K562 (cell line): ENCODE data around the gene COL4A4. TPM values are rescaled to one million over a fixed set of nuclear protein-coding genes. Genes with fewer than 3 reads are reported as not detected.

Experiments used
- ELF4 ChIP-seq: fragments of 450-650 bp; formaldehyde crosslinking; IDR thresholded peaks from 2 replicates; pipeline ENCODE4 v1.4.0; 2022; ENCODE audit warnings: missing genetic modification characterization
- LCOR ChIP-seq: sonication (generic); formaldehyde crosslinking; IDR thresholded peaks from 2 replicates; pipeline ENCODE4 v1.8.0; 2022; ENCODE audit warnings: mild to moderate bottlenecking, missing genetic modification reagents
- MTF1 ChIP-seq: fragments of 250-450 bp; sonication (Bioruptor Pico); IDR thresholded peaks from 2 replicates; pipeline ENCODE4 v1.9.0; 2021; ENCODE audit warnings: moderate library complexity, mild to moderate bottlenecking, inconsistent platforms, borderline replicate concordance
- NR3C1 ChIP-seq: sonication (generic); formaldehyde crosslinking; IDR thresholded peaks from 2 replicates; pipeline ENCODE4 v1.8.1; 2022; ENCODE audit warnings: missing genetic modification reagents
- RBM25 ChIP-seq: fragments of 200-400 bp; formaldehyde crosslinking; IDR thresholded peaks from 2 replicates; pipeline ENCODE4 v1.6.1; 2018; ENCODE audit warnings: low read length, low read depth, moderate library complexity; ENCODE audit not compliant: severe bottlenecking
- SAFB ChIP-seq: fragments of 200-400 bp; formaldehyde crosslinking; IDR thresholded peaks from 2 replicates; pipeline ENCODE4 v1.6.1; 2017; ENCODE audit warnings: low read depth, low read length, borderline replicate concordance
- SETDB1 ChIP-seq: IDR thresholded peaks from one replicate; pipeline ENCODE4 v1.6.1; 2012; ENCODE audit warnings: low read length, control low read depth, inconsistent platforms
- SMAD2 ChIP-seq: fragments of 150-350 bp; IDR thresholded peaks from 2 replicates; pipeline ENCODE4 v1.6.1; 2014; ENCODE audit warnings: low read depth, mild to moderate bottlenecking, low read length
- TEAD2 ChIP-seq: fragments of 450-650 bp; IDR thresholded peaks from 2 replicates; pipeline ENCODE4 v1.6.1; 2016; ENCODE audit warnings: missing genetic modification characterization, control low read depth, missing compliant biosample characterization
- THRB ChIP-seq: fragments of 450-650 bp; formaldehyde crosslinking; conservative IDR thresholded peaks from 2 replicates; pipeline ENCODE4 v1.4.0; 2022; ENCODE audit warnings: mild to moderate bottlenecking, missing genetic modification characterization
- ZBTB43 ChIP-seq: sonication (generic); formaldehyde crosslinking; IDR thresholded peaks from 2 replicates; pipeline ENCODE4 v1.8.0; 2023; ENCODE audit warnings: mild to moderate bottlenecking, missing genetic modification reagents
- ZFX ChIP-seq: sonication (generic); formaldehyde crosslinking; IDR thresholded peaks from 2 replicates; pipeline ENCODE4 v1.8.0; 2022; ENCODE audit warnings: mild to moderate bottlenecking, missing genetic modification reagents, moderate library complexity
- ZNF274 ChIP-seq: IDR thresholded peaks from 2 replicates; pipeline ENCODE4 v1.6.1; 2011; ENCODE audit warnings: low read depth, mild to moderate bottlenecking, low read length, moderate library complexity, borderline replicate concordance
- ZNF778 ChIP-seq: fragments of 450-650 bp; formaldehyde crosslinking; IDR thresholded peaks from 2 replicates; pipeline ENCODE4 v1.4.0; 2020; ENCODE audit warnings: mild to moderate bottlenecking, moderate library complexity
- polyA plus RNA-seq, 8 experiments: library from polyadenylated mRNA; depleted of rRNA in 4 of 8; stranded (reverse) in 5 of 8; unstranded in 3 of 8; fragments of >200 nt; fragmentation: Nextera tagmentation in 2 of 8; fragmentation: Illumina TruSeq in 1 of 8; extraction: Ambion mirVana in 2 of 8; extraction: Trizol in 1 of 8; gene quantifications; 2 replicates each; pipeline versions ENCODE4 v1.2.1 to v1.2.3, GENCODE V29; 2011 to 2014; ENCODE audit warnings: inconsistent platforms in 1 of 8, missing spikeins in 1 of 8
- total RNA-seq, 7 experiments: library from RNA; depleted of rRNA in 6 of 7; stranded (reverse); fragments of >200 nt in 6 of 7; fragmentation: Illumina TruSeq in 2 of 7; extraction: Trizol in 2 of 7; gene quantifications; 2 replicates each; pipeline versions ENCODE4 v1.2.1 to v1.2.3, GENCODE V29; 2011 to 2021; ENCODE audit warnings: low replicate concordance in 1 of 7
- TF ChIP-seq, protein P1 (sequence below): sonication (generic); formaldehyde crosslinking; IDR thresholded peaks from 2 replicates; pipeline ENCODE4 v1.8.1; 2023; ENCODE audit warnings: mild to moderate bottlenecking, missing genetic modification reagents
- TF ChIP-seq, protein P2 (sequence below), 2 experiments: IDR thresholded peaks; 2 replicates each; pipeline ENCODE4 v1.6.1; 2011; ENCODE audit warnings: borderline replicate concordance in 1 of 2, control low read depth in 1 of 2, low read depth in 1 of 2, low read length in 1 of 2, mild to moderate bottlenecking in 1 of 2, mixed read lengths in 1 of 2, moderate library complexity in 1 of 2; ENCODE audit not compliant: insufficient read depth in 1 of 2, insufficient read length in 1 of 2, poor library complexity in 1 of 2, severe bottlenecking in 1 of 2; ENCODE audit errors: extremely low read depth in 1 of 2
- TF ChIP-seq, protein P3 (sequence below): sonication (generic); formaldehyde crosslinking; IDR thresholded peaks from 2 replicates; pipeline ENCODE4 v1.8.0; 2023; ENCODE audit warnings: mild to moderate bottlenecking, missing genetic modification reagents

The COL4A4 gene
- total and polyA plus RNA-seq, 9 of the 15 experiments (the other 6 are each of a cell fraction or from before 2014, with no cell fraction given): under 0.01 to 0.01 TPM; not detected in 7

- no peak for TF ChIP-seq ZBTB43 (CRISPR knock-in tag)
- TF ChIP-seq THRB: no peak
- no peak for TF ChIP-seq ZNF274
- no peak for TF ChIP-seq SMAD2
- TF ChIP-seq SAFB: no peak
- TF ChIP-seq, protein P1, sequence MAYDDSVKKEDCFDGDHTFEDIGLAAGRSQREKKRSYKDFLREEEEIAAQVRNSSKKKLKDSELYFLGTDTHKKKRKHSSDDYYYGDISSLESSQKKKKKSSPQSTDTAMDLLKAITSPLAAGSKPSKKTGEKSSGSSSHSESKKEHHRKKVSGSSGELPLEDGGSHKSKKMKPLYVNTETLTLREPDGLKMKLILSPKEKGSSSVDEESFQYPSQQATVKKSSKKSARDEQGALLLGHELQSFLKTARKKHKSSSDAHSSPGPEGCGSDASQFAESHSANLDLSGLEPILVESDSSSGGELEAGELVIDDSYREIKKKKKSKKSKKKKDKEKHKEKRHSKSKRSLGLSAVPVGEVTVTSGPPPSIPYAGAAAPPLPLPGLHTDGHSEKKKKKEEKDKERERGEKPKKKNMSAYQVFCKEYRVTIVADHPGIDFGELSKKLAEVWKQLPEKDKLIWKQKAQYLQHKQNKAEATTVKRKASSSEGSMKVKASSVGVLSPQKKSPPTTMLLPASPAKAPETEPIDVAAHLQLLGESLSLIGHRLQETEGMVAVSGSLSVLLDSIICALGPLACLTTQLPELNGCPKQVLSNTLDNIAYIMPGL (CRISPR knock-in tag): no peak
- TF ChIP-seq RBM25: no peak
- TF ChIP-seq, protein P2, sequence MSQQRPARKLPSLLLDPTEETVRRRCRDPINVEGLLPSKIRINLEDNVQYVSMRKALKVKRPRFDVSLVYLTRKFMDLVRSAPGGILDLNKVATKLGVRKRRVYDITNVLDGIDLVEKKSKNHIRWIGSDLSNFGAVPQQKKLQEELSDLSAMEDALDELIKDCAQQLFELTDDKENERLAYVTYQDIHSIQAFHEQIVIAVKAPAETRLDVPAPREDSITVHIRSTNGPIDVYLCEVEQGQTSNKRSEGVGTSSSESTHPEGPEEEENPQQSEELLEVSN (IDR thresholded peaks at IDR 0.05; ENCODE audit: borderline replicate concordance in 1 of 2, extremely low read depth in 1 of 2, insufficient read depth in 1 of 2, insufficient read length in 1 of 2, low read depth in 1 of 2, low read length in 1 of 2, poor library complexity in 1 of 2, severe bottlenecking in 1 of 2): no peak
- no peak for TF ChIP-seq ELF4 (CRISPR knock-in tag)
- TF ChIP-seq NR3C1 (CRISPR knock-in tag): no peak
- no peak for TF ChIP-seq TEAD2 (tag)
- no peak for TF ChIP-seq SETDB1
- TF ChIP-seq ZNF778 (CRISPR knock-in tag): no peak
- TF ChIP-seq LCOR: no peak
- TF ChIP-seq ZFX (CRISPR knock-in tag): peak; percentile 28; the same call in 1 of the 2 replicates
- TF ChIP-seq, protein P3, sequence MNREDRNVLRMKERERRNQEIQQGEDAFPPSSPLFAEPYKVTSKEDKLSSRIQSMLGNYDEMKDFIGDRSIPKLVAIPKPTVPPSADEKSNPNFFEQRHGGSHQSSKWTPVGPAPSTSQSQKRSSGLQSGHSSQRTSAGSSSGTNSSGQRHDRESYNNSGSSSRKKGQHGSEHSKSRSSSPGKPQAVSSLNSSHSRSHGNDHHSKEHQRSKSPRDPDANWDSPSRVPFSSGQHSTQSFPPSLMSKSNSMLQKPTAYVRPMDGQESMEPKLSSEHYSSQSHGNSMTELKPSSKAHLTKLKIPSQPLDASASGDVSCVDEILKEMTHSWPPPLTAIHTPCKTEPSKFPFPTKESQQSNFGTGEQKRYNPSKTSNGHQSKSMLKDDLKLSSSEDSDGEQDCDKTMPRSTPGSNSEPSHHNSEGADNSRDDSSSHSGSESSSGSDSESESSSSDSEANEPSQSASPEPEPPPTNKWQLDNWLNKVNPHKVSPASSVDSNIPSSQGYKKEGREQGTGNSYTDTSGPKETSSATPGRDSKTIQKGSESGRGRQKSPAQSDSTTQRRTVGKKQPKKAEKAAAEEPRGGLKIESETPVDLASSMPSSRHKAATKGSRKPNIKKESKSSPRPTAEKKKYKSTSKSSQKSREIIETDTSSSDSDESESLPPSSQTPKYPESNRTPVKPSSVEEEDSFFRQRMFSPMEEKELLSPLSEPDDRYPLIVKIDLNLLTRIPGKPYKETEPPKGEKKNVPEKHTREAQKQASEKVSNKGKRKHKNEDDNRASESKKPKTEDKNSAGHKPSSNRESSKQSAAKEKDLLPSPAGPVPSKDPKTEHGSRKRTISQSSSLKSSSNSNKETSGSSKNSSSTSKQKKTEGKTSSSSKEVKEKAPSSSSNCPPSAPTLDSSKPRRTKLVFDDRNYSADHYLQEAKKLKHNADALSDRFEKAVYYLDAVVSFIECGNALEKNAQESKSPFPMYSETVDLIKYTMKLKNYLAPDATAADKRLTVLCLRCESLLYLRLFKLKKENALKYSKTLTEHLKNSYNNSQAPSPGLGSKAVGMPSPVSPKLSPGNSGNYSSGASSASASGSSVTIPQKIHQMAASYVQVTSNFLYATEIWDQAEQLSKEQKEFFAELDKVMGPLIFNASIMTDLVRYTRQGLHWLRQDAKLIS: no peak
- no peak for TF ChIP-seq MTF1 (CRISPR knock-in tag)
These were observed 185.0 kb downstream of the COL4A4 start (continued) for GRCh38 chr2:226979004-226979403.
